ENCODE results near the gene DMD.
A peak's percentile ranks its signal among the peaks of the same experiment; 100 is the strongest.

The DMD gene

GRCh38 chrX:31132821-31133241, 2078.5 kb downstream of the DMD start:
- peak; percentile 61 for DNase-seq

DNA sequence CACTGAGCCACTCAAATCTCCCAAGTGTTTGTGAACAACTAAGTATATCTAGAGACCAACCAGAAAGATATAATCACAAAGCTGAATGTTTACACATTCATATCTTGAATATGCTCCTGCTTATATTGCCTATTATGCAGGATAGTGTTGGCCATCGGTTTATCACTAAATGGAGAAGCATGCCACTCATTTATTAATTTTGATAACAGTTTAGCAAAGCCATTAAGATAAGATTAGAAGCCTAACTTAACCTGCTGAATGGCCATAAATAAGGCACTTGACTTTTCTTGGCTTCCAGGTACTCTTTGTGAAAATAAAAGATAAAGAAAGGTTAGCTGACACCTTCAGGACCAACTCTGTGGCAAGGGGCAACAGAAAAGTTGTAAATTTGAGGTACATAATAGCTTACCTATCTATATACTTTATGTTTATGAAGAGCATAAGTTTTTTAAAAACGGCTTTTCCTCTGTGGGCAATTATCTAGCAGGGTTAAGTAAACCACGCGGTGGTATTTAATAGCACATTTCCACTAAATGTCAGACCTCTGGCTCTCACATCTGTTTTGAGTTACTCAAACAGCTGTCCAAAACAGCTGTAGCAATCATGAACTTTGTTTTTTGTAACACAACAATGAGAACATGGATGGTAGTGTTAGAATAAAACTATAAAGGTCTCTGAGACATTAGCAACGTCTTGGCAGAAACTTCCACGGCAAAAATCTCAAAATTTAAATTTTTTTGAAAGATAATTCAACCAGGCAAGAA, 2080.7 kb downstream of the DMD start:
- DNase-seq = no peak

DNA sequence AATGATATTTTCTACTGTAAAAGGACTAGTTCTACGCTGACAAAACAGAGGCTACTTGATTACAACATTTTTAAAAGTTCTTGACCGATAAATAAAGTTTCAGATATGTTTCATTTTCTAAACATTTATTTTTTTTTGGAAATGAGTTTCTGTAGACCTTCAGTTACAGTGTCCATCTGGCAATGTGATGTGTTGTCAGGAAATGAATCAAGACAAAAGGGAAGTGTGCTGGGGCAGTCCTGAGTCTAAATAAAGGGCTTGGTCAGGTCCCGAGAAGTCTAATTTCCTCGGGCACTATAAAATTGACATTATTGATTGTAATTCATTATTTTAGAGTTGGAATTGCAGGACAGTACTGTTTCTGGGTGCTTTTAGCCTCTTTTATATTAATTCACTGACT, 2082.5 kb downstream of the DMD start:
- DNase-seq = no peak

DNA sequence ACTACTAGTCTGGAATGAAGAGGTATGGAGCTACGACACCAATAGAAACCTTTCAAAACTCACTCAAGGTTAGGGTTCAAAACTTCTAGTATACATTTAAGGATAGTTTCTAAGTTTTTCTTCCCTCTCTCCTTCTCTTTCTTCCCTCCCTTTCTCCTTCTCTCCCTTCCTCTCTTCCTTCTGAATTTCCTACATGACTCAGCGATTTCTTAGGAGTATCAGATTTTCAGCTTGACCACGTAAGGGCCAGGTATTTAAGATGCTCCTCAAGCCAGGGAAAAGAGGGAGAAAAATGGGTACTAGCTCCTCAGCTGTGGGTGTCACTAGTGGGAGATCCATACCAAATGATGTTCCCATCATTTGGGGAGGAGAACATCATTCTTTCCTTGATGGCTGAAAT, 2083.6 kb downstream of the DMD start:
- DNase-seq = no peak

DNA sequence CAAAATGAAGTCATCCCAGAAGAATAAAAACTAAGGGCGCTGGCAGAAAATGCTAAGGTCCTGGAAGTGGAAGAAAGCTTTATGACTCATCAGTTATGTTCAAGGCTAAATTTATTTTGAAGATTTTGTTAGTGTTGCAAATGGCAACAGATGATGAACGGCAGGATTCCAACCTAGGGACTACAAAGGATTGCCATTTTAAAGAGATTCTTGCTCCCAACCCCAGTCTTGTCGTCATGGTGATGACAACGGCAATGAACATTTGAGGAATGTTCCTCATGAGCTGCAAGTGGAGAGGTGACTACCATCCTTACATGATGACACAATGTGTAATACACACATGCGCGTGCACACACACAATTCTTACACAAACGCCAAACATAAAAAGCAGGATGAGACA, 2085.1 kb downstream of the DMD start:
- DNase-seq = no peak

GRCh38 chrX:31124536-31124935, 2086.8 kb downstream of the DMD start:
- no peak for DNase-seq

GRCh38 chrX:31123335-31123734, 2088.0 kb downstream of the DMD start:
- DNase-seq = no peak

DNA sequence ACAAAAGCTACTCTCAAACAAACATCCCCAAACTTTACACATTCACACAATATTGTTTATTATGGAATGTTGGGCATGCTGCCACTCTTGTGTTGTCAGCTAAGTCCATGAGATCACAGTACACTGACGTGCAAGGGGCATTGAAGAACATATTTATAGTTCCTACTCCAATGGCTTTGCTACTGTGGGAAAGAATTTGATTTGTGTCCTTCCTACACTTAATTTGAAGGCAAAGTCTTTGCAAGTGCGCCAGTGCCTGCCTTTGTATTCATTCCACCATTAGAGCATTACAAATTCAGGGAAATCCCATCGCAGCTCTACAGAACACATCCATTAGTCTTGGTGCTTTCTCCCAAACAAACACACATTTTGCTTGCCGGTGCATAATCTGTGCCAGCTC, 2094.1 kb downstream of the DMD start:
- no peak for DNase-seq

DNA sequence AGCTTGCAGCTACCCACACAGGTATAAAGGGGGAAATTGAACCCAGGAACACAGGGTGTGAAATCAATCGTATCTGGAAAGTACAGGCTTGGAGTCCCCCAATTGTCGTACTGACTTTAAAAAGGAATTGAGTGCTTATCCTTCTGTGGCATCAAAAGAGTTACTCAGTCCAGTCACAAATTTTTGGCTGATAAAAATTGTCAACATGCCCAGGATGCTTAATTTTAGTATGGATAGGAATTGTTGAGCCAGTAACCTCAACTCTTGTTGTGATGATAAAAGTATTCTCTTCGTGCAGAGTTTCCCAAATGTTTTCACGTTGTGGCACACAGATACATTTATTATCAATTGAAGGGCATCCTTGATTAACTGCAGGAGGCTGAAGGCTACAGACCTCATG, 2096.0 kb downstream of the DMD start:
- DNase-seq = no peak

DNA sequence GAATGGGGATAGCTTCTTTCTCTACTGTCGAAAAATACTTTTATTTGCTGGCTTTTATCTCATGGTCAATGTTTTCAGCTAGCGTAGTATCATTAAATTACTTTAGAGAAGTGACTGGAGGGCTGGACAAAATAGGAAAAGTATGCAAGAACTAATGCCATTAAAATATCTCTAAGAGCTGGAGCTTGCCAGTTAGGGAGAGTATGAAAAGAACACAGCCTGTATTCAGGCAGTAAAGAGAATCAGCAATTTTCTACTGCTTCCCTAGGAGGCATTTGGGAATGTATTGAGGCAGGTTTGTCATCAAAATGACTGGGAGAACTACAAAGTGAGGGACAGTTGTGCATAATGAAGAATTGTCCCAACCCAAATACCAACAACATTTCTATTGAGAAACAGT, 2096.5 kb downstream of the DMD start:
- DNase-seq = no peak

DNA sequence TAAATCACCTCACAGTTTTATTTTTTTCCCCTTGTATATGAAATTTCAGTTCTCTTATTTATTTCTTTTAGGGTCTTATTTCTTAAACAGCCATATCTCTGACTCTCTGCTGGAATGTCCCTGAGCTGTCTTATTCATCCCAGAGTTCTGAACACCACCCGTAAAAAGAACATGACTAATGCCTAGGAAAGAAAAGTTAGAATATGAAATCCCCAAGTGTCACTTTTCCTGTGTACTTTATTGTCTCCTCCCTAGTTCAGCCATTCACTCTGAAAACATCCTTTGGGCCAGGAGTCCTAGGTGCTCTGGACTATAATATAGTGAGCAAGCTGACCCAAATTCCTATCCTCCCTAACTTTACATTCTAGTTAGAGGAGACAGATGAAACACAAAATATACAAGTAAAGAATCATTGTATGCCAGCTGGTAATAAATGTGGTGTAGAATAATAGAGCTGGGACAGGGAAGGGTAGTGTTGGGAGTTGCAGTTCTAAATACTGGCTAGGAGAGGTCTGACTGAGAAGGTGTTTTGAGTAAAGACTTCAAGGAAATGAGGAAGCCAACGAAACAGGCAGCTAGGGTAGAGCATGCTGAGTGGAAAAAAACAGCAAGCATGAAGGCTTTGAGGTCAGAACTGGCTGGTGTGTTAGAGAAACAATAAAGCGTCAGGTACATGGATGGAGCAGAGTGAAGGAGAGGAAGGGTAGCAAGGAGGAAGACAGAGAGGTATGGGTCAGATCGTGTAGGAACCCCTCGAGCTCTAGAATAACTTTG, 2098.9 kb downstream of the DMD start:
- no peak for DNase-seq

DNA sequence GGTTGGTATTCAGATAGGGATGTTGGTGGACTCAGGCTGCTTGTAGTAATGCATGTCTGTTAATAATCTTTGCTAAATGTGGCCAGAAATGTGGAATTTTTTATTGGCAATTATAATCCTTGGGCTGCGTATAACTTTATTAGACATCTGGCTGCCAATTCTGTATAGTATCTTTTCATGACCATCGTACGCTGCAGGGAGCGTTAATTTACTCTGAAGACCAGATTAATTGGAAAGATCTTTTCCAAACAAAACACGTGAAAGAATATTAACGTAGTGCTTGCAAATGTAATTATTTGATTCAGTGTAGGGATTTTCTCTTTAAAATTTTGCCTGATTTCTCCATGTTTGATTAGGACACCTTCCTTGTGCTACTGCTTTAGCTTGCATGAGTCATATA, 2100.7 kb downstream of the DMD start:
- no peak for DNase-seq

DNA sequence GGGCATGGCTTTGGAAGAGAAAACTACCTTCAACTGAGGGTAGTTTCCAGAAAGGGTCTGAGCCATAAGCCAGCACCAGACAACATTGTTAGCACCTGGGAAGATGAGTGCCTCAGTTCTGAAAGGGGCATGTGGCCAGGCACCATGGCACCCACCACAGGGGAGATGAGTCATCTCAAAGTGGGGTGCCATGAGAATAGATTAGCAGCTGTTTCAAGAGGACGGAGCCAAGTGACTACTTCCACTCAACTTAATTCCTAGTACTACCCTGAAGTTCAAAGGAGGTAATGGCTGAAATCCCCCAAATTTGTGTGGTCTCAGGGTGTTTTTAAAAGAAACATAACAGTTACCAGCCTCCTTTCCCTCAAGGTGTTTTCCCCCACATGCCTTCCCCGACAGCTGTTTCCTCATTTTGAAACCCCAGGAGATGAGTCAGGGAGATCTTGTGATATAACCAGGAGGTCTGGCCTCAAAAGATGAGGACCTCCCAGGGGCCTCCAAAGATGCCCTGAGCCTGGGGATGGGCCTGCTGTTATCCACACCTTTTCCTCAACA, 2111.7 kb downstream of the DMD start:
- no peak for DNase-seq

DNA sequence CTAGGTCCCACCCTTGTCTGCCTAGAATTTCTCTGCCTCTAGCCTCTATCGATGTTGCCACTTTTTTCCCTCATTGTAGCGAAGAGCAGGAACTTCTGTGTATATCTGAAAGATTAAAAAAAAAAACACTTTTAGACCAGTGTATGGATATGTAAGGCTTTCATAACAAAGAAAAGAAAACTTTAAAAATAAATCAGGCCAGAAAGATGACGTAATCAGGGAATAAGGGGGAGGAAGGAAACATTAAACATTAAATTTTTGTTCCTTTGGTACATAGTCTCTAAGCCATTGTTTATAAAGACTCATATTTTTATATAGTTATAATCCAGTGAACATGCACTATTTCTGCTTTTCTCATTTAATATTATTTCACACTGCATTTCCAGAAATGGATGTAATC, 2113.3 kb downstream of the DMD start:
- DNase-seq = no peak

DNA sequence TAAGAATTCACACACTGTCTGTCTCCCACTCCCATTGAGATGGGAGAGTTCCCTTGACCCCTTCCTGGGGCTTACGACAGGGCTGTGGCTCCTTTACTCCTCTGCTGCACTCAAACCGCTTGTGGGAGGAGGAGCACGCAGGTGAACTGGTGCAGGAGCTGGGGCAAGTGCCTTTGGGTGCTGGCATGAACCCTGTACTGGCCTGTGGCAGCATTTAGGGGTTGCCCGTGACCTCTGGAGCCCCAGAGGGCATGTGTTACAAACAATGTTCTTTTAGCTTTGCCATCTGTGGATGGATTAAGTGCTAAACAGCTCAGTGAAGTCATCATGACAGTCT, 2117.7 kb downstream of the DMD start:
- DNase-seq = no peak

DNA sequence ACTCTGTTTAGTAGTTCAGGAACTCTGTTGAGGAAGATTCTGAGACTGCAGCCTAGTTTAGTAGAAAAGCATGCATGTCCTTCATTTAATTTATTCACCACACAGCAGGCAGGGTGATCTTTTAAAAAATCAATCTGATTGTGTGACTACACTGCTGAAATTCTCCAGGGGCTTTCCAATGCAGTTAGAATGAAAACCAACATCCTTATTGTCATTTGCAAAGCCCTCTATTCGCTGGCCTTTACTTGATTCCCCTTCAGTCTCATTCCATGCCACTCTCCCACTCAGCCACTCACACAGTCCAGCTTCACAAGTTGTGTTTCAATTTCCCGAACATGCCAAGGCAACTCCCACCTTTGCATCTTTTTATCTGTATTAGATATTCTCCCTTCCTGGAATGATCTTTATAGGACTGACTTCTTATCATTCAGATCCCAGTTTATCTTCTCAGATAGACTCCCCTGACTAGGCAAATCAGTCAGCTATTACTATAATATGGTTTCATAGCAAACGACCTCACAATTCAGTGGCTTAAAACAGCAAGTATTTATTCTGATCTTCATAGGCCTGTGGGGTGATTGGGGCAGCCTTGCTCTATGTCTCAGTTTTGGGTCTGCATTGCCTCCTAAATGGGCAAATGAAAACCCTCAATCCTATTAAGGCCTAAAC, 2118.2 kb downstream of the DMD start:
- DNase-seq = no peak

DNA sequence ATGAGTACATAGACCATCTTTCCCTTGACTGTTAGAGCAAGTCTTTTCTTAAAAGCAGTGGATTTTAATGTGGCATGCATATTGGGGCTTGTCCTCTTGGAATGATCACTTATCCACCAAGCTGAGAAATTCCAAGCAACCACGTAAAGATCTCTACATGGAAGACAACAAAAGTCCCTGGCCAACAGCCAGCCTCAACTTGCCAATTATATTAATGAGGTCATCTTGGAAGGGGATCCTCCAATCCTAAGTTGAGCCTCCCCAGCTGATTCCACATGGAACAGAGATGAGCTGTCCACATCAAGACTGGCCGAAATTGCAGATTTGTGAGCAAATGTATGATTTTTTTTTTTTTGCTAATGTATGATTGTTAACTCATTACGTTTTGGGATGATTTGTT, 2118.9 kb downstream of the DMD start:
- DNase-seq = no peak

DNA sequence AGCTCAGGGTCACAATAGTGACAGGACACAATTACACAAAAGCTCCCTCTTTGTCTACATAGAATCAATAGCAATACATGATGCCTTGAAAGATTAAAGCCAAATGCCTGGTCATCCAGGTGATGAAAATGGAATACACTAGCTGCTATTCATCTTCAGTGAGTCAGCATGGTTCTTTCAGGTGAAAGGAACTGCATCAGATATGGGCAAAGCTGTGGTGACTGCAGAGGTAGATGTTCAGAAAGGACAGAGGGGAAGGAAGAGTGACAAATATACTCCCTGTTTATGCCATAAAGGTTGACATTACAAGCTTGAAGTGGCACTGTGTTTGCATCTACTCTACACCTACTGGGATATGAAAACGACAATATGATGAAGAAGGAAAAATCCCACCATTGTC, 2119.5 kb downstream of the DMD start:
- DNase-seq = no peak

DNA sequence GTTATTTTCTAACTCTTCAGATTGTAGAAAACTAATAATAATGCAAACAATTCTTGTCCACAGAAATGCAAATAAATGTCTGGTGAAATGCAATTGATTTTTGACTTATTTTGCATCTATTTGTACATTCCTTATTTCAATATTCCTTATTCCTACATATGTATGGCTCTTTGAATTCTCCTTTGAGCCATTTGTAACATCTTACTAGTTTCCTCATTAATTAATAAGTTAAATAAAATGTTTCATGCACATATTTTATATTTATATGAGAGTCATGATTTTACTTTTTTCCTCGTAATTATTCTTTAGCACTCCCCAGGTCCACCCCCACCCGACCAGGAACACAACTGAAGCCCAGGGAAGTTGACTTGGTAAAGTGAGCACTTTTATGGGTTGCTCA, 2136.8 kb downstream of the DMD start:
- no peak for DNase-seq

- no peak for DNase-seq
Measured at GRCh38 chrX:31071725-31072124, 2139.6 kb downstream of the DMD start, which contains the start of gene FTHL17. Gene FTHL17 (minus strand): TSS chrX:31072041. CDS start chrX:31071953, 88 bp downstream.

DNA sequence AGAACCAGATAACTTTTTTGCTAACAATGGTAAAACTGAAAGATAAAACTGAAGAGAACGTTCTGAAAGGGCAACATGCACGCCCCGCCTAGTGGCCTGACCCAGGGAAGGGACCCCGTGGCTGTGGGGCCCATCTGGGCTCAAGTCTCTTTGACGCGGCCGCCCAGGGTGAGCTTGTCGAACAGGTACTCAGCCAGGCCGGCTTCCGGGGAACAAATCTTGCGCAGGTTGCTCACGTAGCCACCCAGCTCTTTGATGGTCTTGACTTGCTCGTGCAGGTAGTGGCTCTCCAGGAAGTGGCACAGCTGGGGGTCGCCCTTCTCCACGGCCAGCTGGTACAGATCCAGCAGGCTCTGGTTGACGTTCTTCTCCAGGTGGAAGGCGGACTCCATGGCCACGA, 2140.1 kb downstream of the DMD start:
- DNase-seq = no peak

DNA sequence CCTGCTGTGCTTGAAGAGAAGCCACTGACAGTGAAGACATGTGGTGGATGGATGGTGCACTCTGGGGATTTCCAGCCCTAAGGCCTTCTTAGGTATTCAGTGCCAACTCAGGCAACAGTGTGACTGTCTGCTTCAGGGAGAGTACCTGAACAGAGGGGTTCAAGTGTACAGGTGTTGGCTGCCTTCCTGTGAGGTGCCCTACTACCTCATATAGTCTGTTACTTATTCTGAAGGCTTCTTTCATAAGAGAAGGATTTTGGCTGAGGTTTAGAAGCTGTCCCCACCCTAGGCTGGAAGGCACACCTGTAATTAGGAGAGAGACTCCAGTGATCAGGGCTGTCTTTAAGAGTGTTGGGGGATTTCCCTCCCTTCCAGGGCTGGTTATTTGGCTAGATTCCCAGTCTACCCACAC, 2141.3 kb downstream of the DMD start:
- DNase-seq = no peak

Measured in NCI-H2081 treated with DMSO at 0.1 percent for 48 hours (cell line).